NCI-H2227 (cell line): ENCODE data around the gene TIPRL.
"Not testable (repeated sequence)": the region's sequence is repeated elsewhere in the genome, so short reads cannot be mapped to it uniquely, and the experiment has no call there.

Experiments
- DNase-seq: peaks from one replicate; lab custom pipeline; 2025; ENCODE audit not compliant: unreplicated experiment; lab: John Stamatoyannopoulos, UW

Gene TIPRL

DNA sequence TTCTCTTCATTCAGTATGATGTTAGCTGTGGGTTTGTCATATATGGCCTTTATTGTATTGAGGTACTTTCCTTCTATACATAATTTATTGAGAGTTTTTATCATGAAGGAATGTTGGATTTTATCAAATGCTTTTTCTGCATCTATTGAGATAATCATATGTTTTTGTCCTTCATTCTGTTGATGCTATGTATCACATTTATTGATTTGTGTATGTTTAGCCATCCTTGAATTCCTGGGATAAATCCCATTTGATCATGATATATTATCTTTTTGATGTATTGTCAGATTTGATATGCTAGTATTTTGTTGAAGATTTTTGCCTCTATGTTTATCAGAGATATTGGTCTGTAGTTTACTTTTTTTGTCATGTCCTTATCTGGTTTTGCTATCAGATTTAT, 21.1 kb upstream of the TIPRL start:
- no peak for DNase-seq

DNA sequence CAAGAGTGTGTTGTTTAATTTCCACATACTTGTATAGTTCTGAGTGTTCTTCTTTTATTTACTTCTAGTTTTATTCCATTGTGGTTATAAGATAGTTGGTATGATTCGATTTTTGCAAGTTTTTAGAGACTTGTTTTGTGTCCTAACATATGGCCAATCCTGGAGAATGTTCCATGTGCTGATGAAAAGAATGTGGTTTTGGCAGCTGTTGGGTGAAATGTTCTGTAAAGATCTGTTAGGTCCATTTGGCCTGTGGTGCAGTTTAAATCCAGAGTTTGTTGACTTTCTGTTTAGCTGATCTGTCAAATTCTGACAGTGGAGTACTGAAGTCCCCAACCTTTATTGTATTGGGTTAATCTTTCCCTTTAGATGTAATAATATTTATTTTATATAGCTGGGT, 19.5 kb upstream of the TIPRL start:
- DNase-seq: no peak

DNA sequence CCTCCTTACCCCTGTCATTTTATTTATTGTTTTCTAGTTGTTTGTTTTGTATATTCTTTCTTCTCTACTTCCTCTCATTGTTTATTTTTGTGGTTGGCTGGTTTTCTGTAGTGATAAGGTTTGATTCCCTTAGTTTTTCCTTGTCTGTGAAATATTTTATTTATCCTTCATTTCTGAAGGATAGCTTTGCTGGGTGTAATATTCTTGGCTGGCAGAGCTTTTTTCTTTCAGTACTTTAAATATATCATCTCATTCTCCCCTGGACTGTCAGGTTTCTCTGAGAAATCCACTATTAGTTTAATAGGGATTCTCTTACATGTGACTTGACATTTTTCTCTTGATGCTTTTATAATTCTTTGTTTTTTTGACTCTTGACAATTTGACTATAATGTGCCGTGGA, 18.8 kb upstream of the TIPRL start:
- DNase-seq: no peak

DNA sequence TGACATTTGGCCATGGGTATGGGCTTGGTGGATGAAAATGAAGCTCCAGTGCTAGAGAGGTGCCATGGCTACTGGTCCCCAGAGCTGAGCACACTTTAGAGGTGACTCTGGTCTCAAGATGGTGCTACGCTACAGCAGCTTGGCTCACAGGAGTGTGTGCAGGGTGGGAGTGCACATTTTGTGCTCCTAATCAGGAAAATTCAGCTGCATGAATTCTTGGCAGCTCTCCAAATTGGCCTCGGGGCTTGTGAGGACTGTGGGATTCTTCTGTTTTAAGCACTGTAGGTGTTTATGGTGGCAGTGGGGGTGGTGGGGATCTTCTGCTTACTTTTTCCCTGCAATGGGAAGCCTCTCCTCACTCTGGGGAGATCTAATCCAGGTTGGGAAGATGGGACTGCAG, 17.3 kb upstream of the TIPRL start:
- DNase-seq: no peak

DNA sequence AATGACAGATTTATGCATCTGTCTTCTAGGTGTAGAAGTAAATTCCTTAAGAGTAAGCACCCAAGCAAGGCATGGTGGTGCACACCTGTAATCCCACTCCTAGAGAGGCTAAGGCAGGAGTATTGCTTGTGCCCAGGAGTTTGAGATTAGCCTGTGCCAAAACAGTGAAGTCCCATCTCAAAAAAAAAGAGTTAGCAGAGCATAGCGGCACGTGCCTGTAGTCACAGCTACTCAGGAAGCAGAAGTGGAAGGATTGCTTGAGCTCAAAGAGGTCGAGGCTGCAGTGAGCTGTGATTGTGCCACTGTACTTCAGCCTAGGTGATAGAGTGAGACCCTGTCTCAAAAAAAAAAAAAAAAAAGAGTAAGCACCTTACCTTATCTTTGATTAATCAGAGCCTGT, 15.1 kb upstream of the TIPRL start:
- DNase-seq: no peak

DNA sequence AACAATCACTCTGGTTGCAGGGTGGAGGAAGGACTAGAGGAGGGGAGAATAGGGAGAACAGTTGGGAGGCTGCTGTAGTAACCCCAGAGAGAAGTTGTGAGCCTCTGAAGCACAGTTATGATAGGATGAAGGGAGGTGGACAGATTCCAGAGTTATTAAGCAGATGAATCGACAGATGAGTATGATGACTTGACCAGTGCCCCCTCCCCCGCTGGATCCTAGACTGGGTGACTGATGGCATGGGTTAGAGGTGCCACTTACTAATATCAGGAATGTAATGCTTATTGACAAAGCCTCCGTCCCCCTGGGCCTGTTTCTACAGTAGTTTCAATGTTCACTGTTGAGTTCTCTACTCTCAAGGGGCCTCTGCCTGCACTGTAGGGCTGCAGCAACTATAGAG, 14.0 kb upstream of the TIPRL start:
- DNase-seq: no peak

DNA sequence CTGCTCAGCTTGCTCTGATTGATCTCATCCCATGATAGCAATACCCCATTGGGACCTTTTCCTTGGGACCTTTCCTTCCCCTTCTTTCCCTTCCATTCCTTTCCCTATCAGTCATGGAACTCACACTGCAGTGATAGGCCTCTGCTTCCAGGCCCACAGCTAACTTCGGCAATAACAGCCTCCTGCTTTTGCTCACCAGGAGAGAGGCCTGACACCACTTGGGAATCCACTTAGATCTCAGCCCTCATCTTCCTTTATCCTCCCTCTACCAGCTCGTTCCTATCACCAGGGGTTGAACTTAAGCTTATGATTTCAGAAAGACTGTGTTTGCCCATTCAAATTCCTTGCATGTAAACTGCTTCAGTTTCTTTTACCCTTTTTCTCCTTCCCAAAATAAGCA, 11.0 kb upstream of the TIPRL start:
- no peak for DNase-seq

DNA sequence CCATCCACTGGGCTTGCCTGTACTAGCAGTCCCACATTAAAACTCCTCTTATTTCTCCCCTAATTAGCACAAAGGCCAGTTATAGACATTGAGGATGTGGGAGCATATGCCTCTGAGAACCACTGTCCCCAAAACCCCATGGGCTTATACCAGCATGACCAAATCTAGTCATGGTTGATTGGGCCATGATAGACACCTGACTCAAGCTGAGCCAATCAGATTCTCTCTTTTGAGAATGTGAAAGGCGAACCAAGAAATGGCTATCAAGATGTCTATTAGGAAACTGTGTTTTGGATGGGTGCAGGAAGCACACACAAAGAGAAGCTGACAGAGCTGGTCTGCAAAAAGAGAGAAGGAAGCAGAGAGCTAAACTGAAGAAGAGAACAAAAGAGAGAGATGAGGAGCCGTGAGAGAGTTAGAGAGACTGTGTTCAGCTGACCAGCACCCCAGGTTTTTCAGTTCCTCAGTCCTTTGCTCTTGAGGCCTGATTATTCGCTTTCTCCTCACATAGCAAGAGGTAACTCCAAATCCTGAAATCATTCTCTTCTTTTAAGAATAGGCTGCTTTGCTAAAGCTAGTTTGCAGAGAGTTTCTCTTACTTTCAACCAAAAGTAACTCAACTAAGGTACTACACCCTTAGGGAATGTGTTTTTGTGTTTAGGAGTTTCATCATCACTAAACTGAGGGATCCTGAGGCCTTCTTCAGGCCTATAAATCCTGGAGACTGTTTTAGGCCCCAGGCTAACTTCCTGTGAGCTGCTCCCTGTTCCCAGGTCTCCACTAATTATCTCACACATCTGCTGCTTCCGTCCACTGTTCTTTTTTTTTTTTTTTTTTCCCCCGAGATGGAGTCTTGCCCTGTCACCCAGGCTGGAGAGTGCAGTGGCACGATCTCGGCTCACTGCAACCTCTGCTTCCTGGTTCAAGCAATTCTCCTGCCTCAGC, 7.9 kb upstream of the TIPRL start:
- no peak for DNase-seq

DNA sequence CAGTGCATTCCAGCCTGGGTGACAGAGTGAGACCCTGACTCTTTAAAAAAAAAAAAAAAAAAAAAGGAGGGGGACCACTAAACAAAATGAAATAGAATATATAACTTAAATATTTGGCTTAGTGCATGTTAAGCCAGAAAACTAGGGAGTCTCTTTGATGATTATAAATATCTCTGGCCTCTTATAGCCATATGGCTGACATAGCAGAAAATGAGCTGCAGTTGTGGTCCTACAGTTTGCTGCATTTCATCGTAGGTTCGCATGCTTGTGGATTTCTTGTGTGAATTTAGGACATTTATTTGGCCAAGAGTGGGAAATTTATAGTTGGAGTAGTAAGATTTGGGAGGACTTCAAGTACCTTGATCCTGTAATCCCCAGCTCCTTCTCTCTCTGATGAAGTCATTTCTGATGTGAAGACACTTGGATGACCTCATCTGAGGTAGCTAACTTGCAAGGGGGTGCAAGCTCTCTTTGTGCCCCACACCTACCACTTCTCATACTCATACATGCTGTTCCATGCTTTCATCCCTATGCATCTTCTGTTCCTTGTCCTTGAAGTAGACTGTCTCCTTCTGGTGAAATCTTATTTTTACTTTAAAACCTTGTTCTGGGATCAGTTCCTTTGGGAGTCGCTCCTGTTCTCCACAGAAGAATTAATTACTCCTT, 6.4 kb upstream of the TIPRL start:
- DNase-seq: no peak

DNA sequence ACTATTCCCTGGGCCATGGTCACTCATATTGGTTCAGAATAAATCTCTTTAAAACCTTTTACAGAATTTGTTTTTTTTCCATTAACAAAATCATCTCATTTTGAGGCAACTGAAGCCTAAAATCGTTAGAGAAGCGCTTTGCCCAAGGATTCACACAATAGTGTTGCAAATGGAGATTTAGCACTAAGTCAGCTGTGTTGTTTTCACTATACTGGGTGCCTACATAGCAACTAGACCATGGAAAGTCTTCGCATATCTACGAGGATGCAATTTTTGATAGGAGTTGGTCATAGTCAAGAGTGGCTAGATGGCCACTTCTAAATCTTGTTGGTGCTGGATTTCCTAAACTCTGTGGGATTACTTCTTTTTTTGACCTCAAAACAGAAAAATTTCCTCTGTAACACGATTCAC, 530 bp upstream of the TIPRL start:
- DNase-seq: no peak

DNA sequence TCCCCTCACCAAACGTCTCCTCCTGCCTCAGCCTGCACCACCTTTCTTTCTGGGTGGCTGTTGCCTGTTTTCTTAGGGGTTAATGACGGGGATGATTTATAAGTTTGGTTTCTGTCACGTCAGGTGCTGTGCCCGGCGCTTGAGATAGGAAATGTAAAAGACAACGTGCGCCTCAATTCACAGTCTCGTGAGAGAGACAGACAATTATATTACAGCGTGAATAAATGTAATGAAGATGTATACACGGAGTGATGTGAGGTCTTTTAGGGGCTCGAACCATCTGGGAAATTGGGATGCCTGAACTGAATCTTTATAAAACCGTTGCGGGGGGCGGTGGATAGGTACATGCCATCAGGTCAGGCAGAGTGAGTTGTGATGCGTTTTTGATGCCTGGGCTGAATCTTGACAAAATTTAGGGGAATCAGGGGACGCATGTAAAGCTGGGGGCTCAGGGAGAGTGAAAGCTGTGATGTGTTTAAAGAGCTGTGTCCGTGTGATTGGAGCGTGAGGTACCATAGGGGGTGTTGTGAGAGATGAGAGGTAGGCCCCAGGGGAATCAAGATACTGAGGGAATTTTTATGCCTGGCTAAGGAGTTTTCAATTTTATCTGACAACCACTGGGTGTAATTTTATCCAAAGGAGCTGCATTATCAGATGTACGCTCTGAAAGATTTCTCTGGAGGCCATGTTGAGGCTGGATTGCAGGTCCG, 831 bp downstream of the TIPRL start:
- peak; percentile 28 for DNase-seq

DNA sequence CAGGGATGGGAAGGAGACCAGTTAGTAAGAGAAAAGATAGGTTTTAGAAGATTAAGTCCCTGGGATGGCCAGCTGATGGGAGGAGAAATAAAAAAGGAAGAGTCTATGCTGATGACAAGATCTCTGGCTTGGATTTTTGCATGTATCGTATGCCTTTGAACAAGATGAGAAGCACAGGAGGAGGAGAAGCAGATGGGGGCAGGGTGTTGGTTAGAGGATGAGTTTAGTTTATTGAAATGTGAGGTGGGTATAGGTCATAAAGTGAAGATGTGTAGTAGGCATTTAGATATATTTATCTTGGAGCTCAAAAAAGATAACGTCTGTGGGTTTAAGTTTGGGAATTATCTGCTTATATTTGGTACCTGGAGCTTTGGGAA, 1.4 kb downstream of the TIPRL start:
- no peak for DNase-seq

DNA sequence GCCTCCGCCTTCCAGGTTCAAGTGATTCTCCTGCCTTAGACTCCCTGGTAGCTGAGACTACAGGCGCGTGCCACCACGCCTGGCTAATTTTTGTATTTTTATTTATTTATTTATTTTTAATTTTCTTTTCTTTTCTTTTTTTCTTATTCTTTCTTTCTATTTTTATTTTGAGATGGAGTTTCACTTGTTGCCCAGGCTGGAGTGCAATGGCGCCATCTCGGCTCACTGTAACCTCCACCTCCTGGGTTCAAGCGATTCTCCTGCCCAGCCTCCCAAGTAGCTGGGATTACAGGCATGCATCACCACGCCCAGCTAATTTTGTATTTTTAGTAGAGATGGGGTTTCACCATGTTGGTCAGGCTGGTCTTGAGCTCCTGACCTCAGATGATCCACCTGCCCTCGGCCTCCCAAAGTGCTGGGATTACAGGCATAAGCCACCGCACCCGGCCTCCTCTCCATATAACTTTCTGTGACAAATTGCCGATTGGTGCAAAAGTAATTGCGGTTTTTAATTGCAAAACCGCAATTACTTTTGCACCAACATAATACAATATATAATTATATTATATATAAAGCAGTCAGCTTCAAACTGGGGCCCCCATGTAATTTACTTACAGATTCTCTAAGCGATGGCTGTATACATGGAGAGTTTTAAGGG, 2.4 kb downstream of the TIPRL start:
- not testable (repeated sequence) for DNase-seq

DNA sequence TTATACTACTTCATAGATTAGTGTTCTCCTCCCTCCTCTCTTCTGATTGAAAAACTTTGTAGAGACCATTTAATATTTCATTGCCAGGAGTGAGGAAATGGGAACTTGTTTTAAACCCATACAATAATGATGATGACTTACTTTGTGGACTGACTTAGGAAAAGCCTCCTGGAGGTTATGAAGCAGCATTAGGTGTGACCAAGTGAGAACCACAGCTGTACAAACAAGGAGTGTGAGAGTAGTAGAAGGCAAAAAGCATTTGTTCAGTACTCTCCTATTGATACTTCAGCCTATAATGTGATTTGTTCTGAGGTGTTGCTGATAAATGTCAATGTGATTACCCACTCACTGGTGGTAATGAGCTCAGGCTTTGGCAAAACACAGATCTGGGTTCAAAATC, 8.4 kb downstream of the TIPRL start:
- DNase-seq: no peak

DNA sequence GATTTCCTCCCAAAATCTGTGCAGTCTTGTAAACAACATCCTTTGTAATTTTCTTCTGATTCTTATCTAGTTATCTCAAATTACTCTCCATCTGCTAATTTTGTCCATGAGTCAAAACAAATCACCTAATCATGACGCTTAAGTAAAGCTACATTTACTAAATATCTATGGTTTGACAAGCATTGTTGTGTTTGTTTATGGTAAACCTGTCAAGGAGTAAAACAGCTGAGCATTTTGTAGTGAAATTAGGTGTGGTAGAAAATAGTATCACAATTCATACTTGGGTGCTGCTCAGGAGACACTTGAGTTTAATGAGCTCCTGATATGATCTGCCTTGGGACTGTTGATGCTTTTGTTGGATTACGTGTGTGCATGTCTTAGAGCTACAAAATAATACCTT, 11.6 kb downstream of the TIPRL start:
- DNase-seq: no peak

DNA sequence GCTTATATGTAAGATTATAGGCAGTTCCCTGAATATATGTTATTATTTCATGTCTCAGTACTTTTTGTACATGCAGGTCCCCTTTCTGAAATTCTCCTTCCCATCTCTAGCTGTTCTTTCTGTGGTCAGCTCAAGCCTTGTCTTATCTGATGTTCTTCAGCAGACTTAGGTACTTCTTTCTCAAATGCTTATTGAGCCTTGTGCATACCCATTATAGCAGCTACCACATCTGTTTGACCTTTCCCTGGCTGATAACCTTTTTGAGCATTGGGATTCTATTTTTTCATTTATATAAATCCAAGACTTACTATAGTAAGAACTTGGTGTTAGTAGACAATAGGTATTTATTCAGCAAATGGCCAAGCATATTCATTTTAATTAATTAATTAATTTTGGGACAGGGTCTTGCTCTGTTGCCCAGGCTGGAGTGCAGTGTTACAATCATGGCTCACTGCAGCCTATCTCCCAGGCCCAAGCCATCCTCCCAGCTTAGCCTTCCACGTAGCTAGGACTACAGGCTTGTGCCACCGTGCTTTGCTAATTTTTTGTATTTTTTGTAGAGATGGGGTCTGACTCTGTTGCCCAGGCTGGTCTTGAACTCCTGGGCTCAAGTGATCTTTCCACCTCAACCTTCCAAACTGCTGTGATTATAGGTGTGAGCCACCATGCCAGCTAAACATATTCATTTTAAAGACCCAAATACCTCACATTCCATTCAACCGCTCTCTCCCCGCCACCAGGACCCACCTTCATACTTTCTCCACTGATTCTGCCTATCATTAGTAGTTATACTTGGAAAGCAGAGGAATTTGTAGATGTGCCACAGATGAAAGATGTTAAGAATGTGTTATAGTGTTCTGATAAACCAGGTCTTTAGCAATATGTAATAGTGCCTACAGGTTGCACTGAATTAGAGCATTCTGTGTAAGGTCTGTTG, 16.7 kb downstream of the TIPRL start:
- DNase-seq: no peak

DNA sequence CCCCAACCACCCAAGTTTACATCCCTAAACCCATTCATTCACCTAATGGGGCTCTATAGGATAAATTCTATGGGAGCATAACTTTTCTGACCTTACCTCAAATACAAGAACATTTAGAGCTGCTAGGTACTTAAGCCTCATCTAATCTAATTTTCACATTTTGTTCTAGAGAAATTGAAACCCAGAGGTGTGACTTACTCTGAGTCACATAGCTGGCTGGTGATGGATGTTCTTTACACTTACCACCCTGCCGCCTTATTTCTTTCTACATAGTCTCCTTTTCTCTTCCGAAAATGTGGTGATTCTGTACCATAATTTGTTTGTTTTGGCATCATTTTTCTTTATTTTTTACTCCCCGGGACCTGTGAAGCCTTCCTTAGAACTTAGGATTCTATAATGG, 20.3 kb downstream of the TIPRL start:
- DNase-seq: no peak

DNA sequence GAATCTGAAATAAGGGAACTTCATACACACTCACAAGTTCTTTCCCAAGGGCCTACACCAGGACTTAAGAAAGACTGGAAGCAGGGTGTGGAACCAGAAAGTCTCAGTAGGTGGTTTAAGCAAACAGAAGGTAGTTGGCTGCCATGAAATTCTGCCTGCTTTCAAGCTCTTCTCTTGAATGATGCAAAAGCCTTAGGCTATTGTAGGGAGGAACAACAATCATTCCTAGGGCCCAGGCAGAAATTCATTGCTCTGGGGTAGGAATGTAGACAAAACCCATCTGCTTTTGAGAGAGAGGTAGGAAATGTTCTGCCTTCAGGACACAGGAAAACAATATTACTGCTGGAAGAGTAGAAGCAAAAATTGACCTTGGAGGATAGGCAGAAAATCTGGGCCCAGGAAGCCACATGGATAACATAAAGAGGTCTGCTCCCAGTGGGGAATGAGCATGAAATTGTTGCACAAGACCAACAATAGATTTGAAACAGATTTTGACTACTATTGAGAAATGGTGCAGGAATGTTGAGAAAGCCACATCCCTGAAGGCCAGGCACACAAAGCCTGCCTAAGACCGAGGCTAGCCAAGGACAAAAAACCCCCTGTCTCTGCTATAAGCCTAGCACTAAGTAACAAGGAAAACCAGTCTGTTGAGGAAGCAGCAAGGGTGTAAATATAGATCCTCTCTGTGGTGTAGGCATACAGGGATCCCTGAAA, 24.3 kb downstream of the TIPRL start:
- no peak for DNase-seq

DNA sequence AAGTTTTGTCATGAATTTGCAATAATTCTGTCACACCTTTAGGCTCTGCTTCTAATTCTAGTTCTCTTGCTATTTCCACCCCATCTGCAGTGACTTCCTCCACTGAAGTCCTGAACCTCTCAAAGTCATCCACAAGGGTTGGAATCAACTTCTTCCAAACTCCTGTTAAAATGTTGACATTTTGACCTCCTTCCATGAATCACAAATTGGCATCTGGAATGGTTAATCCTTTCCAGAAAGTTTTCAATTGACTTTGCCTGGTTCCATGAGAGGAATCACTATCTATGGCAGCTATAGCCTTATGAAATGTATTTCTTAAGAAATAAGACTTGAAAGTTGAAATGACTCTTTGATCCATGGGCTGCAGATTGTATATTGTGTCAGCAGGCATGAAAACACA, 27.3 kb downstream of the TIPRL start:
- no peak for DNase-seq

DNA sequence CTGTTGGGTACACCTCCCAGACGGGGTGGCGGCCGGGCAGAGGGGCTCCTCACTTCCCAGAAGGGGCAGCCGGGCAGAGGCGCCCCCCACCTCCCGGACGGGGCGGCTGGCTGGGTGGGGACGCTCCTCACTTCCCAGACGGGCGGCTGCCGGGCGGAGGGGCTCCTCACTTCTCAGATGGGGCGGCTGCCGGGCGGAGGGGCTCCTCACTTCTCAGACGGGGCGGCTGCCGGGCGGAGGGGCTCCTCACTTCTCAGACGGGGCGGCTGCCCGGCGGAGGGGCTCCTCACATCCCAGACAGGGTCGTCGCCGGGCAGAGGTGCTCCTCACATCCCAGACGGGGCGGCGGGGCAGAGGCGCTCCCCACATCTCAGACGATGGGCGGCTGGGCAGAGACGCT, 28.9 kb downstream of the TIPRL start:
- DNase-seq: not testable (repeated sequence)
